Breast epithelium (tissue), 4 donors: ENCODE results near the gene MALRD1. TPM values are rescaled to one million over a fixed set of nuclear protein-coding genes. Genes with fewer than 3 reads are reported as not detected.
"Not testable (repeated sequence)": the region's sequence is repeated elsewhere in the genome, so short reads cannot be mapped to it uniquely, and the experiment has no call there.

ENCODE experiments used
- DNase-seq, 2 donors: peaks; one replicate each; pipeline ENCODE4 v3.0.0-alpha.2; 2019; ENCODE audit warnings: low spot score in 2 of 2
- H3K27ac ChIP-seq, 2 donors: fragments of 200-600 bp; sonication (generic) in 1 of 2; one replicate each; pipeline ENCODE4 v1.5.1; 2016 to 2019; ENCODE audit warnings: mild to moderate bottlenecking in 1 of 2
- H3K27me3 ChIP-seq, 2 donors: fragments of 200-600 bp; sonication (generic) in 1 of 2; one replicate each; pipeline versions ENCODE4 v1.5.1 to v1.6.0; 2017 to 2019; ENCODE audit warnings: control low read depth in 1 of 2, mild to moderate bottlenecking in 1 of 2
- H3K36me3 ChIP-seq: fragments of 200-600 bp; one replicate; pipeline ENCODE4 v1.5.1; 2019
- H3K4me1 ChIP-seq, 2 donors: fragments of 200-600 bp; sonication (generic); one replicate each; pipeline ENCODE4 v1.5.1; 2016 to 2019; ENCODE audit warnings: control low read depth in 1 of 2
- H3K4me3 ChIP-seq, 3 donors: fragments of 200-600 bp; sonication (generic); 1 replicate in 2 of 3; 2 replicates in 1 of 3; pipeline ENCODE4 v1.5.1; 2016 to 2019; ENCODE audit warnings: mild to moderate bottlenecking in 3 of 3, moderate library complexity in 2 of 3
- H3K9me3 ChIP-seq, 2 donors: fragments of 200-600 bp; sonication (generic) in 1 of 2; one replicate each; pipeline ENCODE4 v1.5.1; 2016 to 2019; ENCODE audit warnings: control low read depth in 1 of 2
- CTCF ChIP-seq, 3 donors: fragments of 450-650 bp; IDR thresholded peaks; one replicate each; pipeline ENCODE4 v1.5.1; 2016 to 2017; ENCODE audit warnings: antibody characterized with exemption in 3 of 3, mild to moderate bottlenecking in 3 of 3, moderate library complexity in 3 of 3
- POLR2A ChIP-seq: fragments of 450-650 bp; IDR thresholded peaks from one replicate; pipeline ENCODE4 v1.6.1; 2016; ENCODE audit warnings: antibody characterized with exemption, mild to moderate bottlenecking, moderate library complexity
- POLR2AphosphoS5 ChIP-seq, 3 donors: sonication (generic); formaldehyde crosslinking; IDR thresholded peaks; one replicate each; pipeline ENCODE4 v1.6.1; 2017; ENCODE audit warnings: antibody characterized with exemption in 3 of 3
- intact Hi-C: fragments of 100-400 bp; cut with DNase I; formaldehyde crosslinking; loops from one replicate; pipeline ENCODE4 v1.15.1; 2023; ENCODE audit warnings: low total_unique reads
- total RNA-seq, 3 donors: library from RNA; depleted of rRNA; stranded (reverse); fragments of >200 nt; gene quantifications; one replicate each; pipeline ENCODE4 v1.1.0, GENCODE V29; 2016

Gene MALRD1
- total RNA-seq, 3 donors from 2014 or later: 0.96 to 8.6 (median 2.6) TPM

DNA sequence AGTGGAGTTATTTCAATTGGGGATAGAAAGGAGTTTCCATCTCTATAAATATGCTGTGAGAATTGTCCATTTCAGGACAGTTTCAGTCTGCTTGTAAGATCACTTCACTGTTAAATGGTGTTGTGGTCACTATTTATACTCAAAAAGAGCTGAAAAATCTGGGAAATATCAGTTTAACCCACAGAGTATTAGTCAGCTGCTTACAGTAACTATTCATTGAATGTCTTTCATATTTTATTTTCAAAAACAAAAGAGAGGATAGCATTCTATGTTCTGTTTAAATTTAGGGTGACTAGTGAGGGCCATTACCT lies 682.3 kb downstream of the MALRD1 start:
- no peak overlapping the region for H3K27ac ChIP-seq
- no peak for TF ChIP-seq POLR2AphosphoS5 (IDR thresholded peaks at IDR 0.05)
- TF ChIP-seq CTCF (IDR thresholded peaks at IDR 0.05): no peak
- no peak for TF ChIP-seq POLR2A

DNA sequence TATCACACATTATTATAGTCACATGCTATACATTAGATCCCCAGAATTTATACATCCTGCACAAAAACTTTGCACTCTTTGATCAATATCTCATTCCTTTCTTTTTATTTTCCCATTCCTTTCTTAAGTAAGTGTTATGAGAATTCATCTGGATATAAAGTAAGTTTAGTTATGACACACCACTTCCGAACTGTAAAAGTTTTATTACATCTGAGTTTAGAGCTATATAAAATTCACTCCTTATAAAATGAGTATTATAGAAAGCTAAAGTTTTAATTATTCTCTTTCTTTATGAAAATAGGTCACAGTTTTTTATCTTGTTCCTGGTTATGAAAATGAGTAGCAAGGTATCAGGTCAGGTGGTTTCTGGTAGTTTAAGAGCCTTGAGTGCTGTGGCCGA lies 683.0 kb downstream of the MALRD1 start:
- no peak for DNase-seq
- no peaks in the 10 kb centered on the region for H3K27me3 ChIP-seq
- intact Hi-C loops: no loop called here
- no peak overlapping the region for H3K27ac ChIP-seq
- H3K4me3 ChIP-seq: no peak overlapping the region
- TF ChIP-seq POLR2AphosphoS5 (IDR thresholded peaks at IDR 0.05) (no peak), POLR2A (no peak), CTCF (IDR thresholded peaks at IDR 0.05) (no peak)
- no peaks in the 10 kb centered on the region for H3K9me3 ChIP-seq
- H3K4me1 ChIP-seq: no peaks in the 10 kb centered on the region
- H3K36me3 ChIP-seq: no peaks in the 10 kb centered on the region

More for the DNA sequence above, 682.3 kb downstream of the MALRD1 start:
- Histone ChIP-seq H3K4me3 (no peak overlapping the region), H3K36me3 (no peaks in the 10 kb centered on the region), H3K27me3 (no peaks in the 10 kb centered on the region), H3K9me3 (no peaks in the 10 kb centered on the region), H3K4me1 (no peaks in the 10 kb centered on the region)
- intact Hi-C loops: no loop called here
- DNase-seq: no peak

GRCh38 chr10:19738440-19738839 lies 689.8 kb downstream of the MALRD1 start:
- TF ChIP-seq POLR2AphosphoS5 (IDR thresholded peaks at IDR 0.05): no peak
- TF ChIP-seq POLR2A: no peak
- no peak for TF ChIP-seq CTCF (IDR thresholded peaks at IDR 0.05)
- Histone ChIP-seq H3K27me3 (no peaks in the 10 kb centered on the region), H3K4me1 (no peaks in the 10 kb centered on the region), H3K36me3 (no peaks in the 10 kb centered on the region), H3K4me3 (no peak overlapping the region), H3K9me3 (no peaks in the 10 kb centered on the region), H3K27ac (no peak overlapping the region)
- no peak for DNase-seq
- intact Hi-C loops: no loop called here

GRCh38 chr10:19739232-19739631 lies 690.6 kb downstream of the MALRD1 start:
- H3K4me1 ChIP-seq, H3K9me3 ChIP-seq, DNase-seq, H3K36me3 ChIP-seq, H3K4me3 ChIP-seq, intact Hi-C loops, H3K27me3 ChIP-seq, H3K27ac ChIP-seq: not testable (repeated sequence)

DNA sequence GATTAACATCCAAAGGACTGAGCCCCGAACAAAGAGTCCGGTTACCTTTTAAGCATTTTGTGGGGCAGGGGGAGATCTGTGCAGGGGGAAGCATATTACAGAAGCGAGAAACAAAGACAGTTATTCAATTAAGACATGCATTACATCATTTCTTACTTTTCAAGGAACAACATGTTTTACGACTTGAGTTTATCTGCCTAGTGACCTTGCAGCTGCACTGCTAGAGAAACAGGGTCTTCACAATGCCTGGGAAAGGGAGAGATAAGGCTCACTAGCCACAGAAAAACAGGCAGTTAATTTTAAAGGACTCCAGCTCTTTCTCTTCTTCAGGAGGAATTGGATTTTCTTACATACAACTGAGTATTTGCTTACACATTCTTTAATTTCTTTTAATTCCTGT lies 693.5 kb downstream of the MALRD1 start:
- intact Hi-C loops: loop anchor here (5.0 kb wide), 1 partner anchor 1045 kb away; no protein-coding TSS in a partner anchor
- not testable (repeated sequence) for H3K36me3 ChIP-seq, DNase-seq, H3K27ac ChIP-seq, H3K4me3 ChIP-seq, H3K4me1 ChIP-seq, H3K9me3 ChIP-seq, H3K27me3 ChIP-seq

DNA sequence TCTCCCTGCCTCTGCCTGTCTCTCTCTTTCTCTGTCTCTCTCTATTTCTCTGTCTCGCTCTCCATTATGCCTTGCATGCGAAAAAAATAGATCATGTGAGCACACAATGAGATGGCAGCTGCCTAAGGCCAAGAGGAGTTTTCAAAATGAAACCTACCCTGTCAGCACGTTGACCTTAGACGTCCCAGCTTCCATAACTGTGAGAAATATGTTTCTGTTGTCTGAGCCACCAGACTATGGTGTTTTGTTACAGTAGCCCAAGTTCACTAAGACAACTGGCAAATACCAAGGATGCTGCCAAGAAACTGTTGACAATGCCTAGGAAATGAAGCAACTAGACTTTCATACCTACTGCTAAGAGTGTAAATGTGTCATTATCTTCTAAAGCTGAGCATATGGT lies 697.1 kb downstream of the MALRD1 start:
- Histone ChIP-seq H3K27me3 (no peaks in the 10 kb centered on the region), H3K36me3 (no peaks in the 10 kb centered on the region), H3K27ac (no peak overlapping the region), H3K4me3 (no peak overlapping the region), H3K4me1 (no peaks in the 10 kb centered on the region), H3K9me3 (no peaks in the 10 kb centered on the region)
- TF ChIP-seq CTCF (IDR thresholded peaks at IDR 0.05) (no peak), POLR2A (no peak), POLR2AphosphoS5 (IDR thresholded peaks at IDR 0.05) (no peak)
- intact Hi-C loops: no loop called here
- DNase-seq: no peak
